Stimulated activated CD4-positive, alpha-beta T cell treated with anti-CD3 and anti-CD28 coated beads, TNF-alpha, amount 100 ng/mL, for 4 hours (primary cell): ENCODE measurements around the gene FOXA1.

ENCODE experiments used
- DNase-seq, 3 experiments: peaks; one replicate each; pipeline ENCODE4 v3.0.0-alpha.2; 2020; ENCODE audit warnings: low read depth in 3 of 3

FOXA1 gene

GRCh38 chr14:37594971-37595808 lies at the start of gene FOXA1, which contains the start of gene TTC6:
Gene FOXA1 (minus strand): TSS chr14:37595249. CDS start chr14:37594972, 277 bp downstream.
Gene TTC6 (plus strand): TSS chr14:37595629. CDS start chr14:37622065, 26,436 bp downstream.
- DNase-seq = no peak

GRCh38 chr14:37643701-37644100 lies 48.7 kb upstream of the FOXA1 start:
- no peak for DNase-seq

GRCh38 chr14:37642125-37642524 lies 47.1 kb upstream of the FOXA1 start:
- no peak for DNase-seq

- no peak for DNase-seq
These were observed 46.1 kb upstream of the FOXA1 start for GRCh38 chr14:37641117-37641516.

- no peak for DNase-seq
These were observed 43.5 kb upstream of the FOXA1 start for GRCh38 chr14:37638599-37638998.

GRCh38 chr14:37637341-37637740 lies 42.3 kb upstream of the FOXA1 start:
- DNase-seq = no peak

- DNase-seq = no peak
These were observed 30.8 kb upstream of the FOXA1 start for GRCh38 chr14:37625597-37626595.

- DNase-seq = no peak
These were observed 28.9 kb upstream of the FOXA1 start for GRCh38 chr14:37623971-37624370.

- DNase-seq = no peak
These were observed 28.4 kb upstream of the FOXA1 start for GRCh38 chr14:37623426-37623951.

- no peak for DNase-seq
These were observed 27.3 kb upstream of the FOXA1 start for GRCh38 chr14:37622231-37622923.

GRCh38 chr14:37620856-37621255 lies 25.8 kb upstream of the FOXA1 start:
- no peak for DNase-seq

- DNase-seq = no peak
These were observed 23.5 kb upstream of the FOXA1 start for GRCh38 chr14:37618498-37619028.

- DNase-seq = no peak
These were observed 22.9 kb upstream of the FOXA1 start for GRCh38 chr14:37617864-37618365.

- DNase-seq = no peak
These were observed 21.8 kb upstream of the FOXA1 start for GRCh38 chr14:37616853-37617252.

GRCh38 chr14:37615582-37616289 lies 20.7 kb upstream of the FOXA1 start:
- DNase-seq = no peak

- no peak for DNase-seq
These were observed 16.0 kb upstream of the FOXA1 start for GRCh38 chr14:37610945-37611523.

GRCh38 chr14:37608649-37609048 lies 13.6 kb upstream of the FOXA1 start:
- DNase-seq = no peak

GRCh38 chr14:37606678-37607077 lies 11.6 kb upstream of the FOXA1 start:
- DNase-seq = no peak

GRCh38 chr14:37603688-37604251 lies 8.7 kb upstream of the FOXA1 start:
- no peak for DNase-seq
